GM11168 (cell line): ENCODE results near the gene TMEM255B.
"Not testable (repeated sequence)": the region's sequence is repeated elsewhere in the genome, so short reads cannot be mapped to it uniquely, and the experiment has no call there.

Experiments
- in situ Hi-C: fragments of 300-500 bp; cut with MboI; formaldehyde crosslinking; loops from one replicate; pipeline ENCODE4 v1.12.0; 2022; ENCODE audit warnings: low sequenced_read_pairs; ENCODE audit not compliant: unreplicated experiment

Gene TMEM255B

GRCh38 chr13:113782472-113782871 is 23.4 kb downstream of the TMEM255B start:
- in situ Hi-C loops: no loop called here

DNA sequence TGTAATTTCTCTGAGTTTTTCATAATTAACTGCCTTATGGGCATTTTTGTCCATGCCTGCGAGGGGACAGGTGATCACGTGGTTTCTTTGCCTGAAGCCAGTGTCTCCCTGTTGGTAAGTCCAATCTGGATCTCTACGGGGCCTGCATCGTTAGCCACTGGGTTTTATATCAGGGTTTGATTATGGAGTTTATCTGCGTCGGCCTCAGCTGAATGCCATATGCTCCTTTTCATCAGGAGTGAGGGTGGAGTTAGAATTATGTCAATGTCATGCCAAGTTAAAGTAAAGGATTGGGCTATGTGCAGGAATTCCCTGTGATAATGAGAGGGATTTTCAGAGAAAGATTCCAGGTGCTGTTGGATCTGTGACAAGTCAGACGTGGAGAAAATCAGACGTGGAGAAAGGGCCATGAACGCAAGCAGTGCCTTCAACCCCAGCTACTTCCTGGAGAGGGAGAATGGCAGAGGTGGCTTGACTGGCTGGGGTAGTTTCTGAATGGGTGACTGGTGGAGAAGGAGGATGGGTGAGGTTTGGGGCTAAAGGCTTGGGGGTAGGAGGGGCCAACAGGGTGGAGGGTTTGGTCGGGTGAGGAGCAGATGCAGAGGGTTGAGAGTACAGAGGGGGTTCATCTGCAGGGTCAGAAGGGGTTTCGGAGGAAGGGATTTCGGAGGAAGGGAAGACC is 24.3 kb downstream of the TMEM255B start:
- in situ Hi-C loops: no loop called here

GRCh38 chr13:113783966-113784644 is 25.1 kb downstream of the TMEM255B start:
- in situ Hi-C loops: no loop called here

DNA sequence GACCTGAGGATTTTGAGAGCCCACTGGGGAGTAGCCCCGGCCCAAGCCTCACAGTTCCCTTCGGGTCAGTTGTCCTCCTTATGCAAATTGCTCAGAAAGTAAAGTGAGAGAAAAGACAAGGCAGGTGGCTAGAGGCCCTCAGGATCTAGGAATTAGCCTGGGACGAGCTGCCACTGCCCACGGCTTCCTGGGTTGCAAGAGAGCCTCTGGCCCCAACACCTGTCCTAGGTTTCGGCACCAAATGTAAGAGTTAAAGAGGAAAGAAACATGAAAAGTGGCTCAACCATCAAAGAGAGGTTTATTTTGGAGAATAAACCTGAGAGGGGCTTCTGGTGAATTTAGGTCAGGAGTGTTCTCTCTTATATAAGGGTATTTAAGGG is 25.6 kb downstream of the TMEM255B start:
- in situ Hi-C loops: no loop called here

DNA sequence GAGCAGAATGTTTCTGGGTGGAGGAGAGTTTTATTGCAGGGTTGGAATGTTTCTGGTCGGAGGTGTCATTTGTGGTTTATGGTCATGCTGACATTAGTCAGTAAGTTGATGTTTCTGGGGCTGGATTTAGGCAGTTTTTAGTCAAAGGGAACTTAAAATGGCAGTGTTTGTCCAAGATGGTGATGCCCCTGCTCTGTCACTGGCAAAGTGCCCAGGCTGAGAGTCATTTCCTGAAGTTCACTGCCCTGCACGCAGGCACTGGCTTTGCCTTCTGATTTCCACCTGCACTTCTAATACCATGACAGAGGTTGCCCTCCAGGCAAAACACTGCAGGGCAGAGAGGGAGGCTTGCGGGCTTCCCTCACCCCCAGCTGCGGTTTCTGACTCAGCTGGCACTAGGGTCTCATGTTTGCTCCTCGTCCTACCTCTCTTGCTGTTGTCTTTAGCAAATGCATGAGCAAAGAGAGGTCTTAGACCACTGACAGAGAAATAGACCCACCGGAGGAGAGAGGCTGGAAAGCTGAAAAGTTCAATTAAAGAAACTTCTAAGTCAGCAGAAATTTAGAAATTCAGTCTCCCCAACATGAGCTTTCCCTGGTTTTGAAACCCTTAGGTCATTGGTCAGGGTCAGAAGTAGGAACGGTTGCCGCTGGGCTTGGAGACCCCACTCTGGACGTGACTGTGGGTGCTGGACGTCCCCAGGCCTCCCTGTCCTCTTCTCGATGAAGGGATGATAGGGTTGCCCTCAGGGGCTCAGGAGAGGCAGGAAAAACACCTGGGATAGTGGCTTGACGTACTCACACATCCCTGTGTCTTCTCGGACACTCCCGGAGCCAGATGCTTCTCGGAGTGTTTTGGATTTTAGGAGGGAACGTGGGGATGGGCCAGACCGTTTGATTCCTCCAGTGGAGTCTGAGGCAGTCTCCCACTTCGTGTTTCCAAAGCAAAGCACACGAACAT is 26.3 kb downstream of the TMEM255B start:
- in situ Hi-C loops: no loop called here

DNA sequence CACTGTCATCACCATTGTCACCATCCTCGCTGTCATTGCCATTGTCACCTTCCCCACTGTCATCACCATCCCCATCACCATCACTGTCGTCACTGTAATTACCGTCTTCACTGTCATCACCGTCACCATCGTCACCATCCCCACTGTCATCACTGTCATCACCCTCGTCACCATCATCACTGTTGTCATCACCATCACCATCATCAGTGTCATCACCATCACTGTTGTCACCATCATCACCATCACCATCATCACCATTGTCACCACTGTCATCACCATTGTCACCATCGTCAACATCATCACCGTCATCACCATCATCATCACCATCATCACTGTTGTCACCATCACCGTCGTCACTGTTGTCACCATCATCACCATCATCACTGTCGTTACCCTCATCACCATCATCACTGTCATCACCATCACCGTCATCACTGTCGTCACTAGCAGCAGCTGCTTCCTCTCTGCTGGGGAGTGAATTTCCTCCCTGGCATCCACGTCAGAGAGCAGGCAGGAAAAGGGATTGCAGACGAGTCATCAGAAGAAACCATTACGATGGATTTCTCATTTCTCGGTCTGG is 27.3 kb downstream of the TMEM255B start:
- in situ Hi-C loops: no loop called here

GRCh38 chr13:113787694-113788093 is 28.7 kb downstream of the TMEM255B start:
- in situ Hi-C loops: no loop called here

DNA sequence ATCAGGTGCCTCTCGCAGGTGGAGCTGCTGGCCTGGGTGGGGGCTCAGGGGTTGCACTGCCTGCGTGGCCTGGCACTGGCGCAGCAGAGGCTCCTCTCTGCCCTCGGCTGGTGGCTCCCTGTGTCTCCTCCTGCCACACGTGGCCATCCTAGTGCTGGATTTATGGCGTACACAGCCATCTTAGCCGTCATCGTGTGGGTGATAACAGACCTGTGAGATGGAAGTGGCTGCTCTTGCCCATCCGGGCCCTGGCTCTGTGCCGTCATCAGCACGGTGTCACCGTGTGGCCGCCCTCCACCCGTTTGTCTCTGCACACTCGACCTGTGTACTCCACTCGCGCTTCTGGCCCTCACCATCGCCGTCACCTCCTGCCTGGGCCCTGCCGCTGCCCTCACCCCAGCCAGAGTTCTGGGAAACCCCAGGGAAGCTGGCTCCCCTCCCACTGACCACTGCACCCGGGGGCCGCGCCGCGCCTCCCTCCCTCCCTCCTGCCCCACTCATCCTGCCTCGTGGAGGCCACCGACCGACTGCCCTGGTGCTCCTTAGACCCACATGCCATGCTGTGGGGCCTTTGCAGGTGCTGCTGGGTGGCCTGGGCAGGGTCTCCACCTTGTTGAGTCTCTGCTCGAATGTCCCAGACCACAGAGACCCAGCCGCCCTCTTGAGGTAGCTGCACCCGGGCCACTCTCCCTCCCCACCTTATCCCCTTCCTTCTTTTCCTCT is 29.5 kb downstream of the TMEM255B start:
- in situ Hi-C loops: no loop called here

- in situ Hi-C loops: no loop called here
Measured at GRCh38 chr13:113789167-113789566, 30.1 kb downstream of the TMEM255B start.

- in situ Hi-C loops: not testable (repeated sequence)
Measured at GRCh38 chr13:113789931-113790330, 30.9 kb downstream of the TMEM255B start.

DNA sequence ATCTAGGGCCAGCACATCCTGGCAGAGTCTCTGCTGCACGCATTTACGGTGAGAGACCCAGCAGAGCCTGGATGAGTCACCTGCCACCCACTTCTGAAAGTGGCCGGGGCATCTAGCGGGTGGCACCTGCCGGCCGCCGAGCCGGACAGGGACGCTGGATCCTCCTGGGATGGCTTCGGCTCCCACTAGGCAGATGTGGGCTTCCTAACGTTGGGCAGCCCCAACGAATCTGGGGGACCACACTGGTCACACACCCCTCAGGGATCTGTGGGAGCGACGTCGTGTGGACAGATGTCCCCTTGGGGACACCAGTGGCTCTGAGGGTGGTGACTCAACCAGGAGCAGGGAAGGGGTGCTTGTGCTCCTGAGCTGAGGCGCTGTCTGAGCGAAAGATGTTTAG is 32.2 kb downstream of the TMEM255B start:
- in situ Hi-C loops: no loop called here

DNA sequence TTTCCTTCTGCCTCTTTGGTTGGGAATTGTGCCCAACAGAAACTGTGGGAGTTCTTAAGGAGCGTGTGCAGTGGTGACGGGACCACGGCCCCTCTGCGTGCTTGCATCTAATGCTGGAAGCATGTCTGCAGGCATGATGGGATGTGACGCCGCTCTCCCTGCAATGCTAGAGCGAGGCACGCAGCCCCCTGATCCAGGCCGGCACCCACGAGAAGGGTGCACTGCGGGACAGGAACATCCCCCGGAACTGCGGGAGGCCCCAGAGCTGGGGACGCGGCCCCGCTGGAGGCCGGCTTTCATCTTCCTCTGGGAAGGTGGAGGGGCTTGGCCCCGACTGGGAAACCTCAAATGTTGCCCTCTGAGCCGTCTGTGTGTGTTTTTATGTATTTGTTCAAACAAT is 32.7 kb downstream of the TMEM255B start:
- in situ Hi-C loops: no loop called here

- in situ Hi-C loops: no loop called here
Measured at GRCh38 chr13:113792236-113792770, 33.3 kb downstream of the TMEM255B start.

DNA sequence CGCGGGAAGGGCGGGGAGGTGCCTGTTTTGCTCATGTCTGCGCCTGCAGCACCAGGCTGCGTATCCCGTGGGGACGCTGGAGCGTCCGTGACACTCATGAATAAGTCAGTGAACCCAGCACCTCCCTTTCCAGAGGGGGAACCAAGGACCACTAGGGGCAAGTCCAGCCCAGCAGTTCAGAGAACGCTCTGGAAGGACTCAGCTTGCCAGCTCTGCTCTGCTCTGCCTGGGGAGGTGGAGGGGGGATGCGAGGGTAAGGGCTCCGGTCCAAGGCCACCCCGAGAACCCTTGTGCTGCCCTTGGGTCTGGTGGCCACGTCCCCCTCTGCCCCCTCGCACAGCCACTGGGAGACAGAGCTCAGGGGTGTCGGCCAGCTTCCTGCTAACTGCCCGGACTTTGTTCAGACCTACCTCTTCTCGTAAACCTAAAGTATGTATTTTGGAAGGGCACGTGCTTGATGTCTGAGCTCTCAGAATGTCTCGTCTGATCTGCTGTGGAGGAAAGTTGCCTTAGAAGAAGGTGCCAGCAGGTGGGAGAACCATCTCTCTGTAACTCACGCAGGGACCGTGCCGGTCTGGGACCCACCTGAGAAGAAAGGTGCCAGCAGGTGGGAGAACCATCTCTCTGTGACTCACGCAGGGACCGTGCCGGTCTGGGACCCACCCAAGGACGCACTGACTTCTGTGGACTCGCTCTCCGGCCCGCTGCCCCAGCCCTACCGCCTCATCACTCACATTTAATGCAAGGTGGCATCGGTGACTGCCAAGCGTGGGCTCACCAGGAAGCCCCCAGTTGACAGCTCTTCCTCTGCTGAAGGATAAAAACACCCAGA is 34.1 kb downstream of the TMEM255B start:
- in situ Hi-C loops: no loop called here

GRCh38 chr13:113793718-113794085 is 34.7 kb downstream of the TMEM255B start:
- in situ Hi-C loops: no loop called here

- in situ Hi-C loops: no loop called here
Measured at GRCh38 chr13:113794086-113794485, 35.1 kb downstream of the TMEM255B start.

DNA sequence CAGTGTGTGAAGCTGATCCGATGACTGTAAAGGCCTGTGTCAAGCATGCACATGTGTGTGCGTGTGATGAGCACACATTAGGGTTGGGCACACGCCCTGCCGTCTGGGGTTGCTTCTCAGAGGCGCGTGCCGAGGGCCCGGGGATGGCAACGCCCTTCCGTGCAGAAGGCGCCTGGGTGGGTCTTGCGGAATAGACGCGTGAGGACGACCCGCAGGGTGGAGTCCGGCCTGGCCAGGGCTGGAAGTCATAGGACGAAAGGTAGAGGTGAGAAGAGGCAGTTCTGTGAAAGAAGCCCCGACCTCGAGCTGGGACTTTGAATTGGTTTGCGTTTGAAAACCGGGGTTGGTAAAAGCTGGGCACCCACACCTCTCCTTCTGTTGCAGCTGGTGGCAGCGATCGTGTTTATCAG is 35.7 kb downstream of the TMEM255B start:
- in situ Hi-C loops: no loop called here

GRCh38 chr13:113795362-113795761 is 36.3 kb downstream of the TMEM255B start:
- in situ Hi-C loops: not testable (repeated sequence)
